GM21529 (cell line): ENCODE measurements around the gene EXOSC5.
"Not testable (repeated sequence)": the region's sequence is repeated elsewhere in the genome, so short reads cannot be mapped to it uniquely, and the experiment has no call there.

Source experiments
- ATAC-seq: cut with Tn5 transposase; IDR thresholded peaks from one replicate; pipeline ENCODE4 v1.9.1; 2021; ENCODE audit not compliant: unreplicated experiment

The EXOSC5 gene

GRCh38 chr19:41351339-41352245 is 45.6 kb downstream of the EXOSC5 start:
- ATAC-seq, result peak; percentile 37

DNA sequence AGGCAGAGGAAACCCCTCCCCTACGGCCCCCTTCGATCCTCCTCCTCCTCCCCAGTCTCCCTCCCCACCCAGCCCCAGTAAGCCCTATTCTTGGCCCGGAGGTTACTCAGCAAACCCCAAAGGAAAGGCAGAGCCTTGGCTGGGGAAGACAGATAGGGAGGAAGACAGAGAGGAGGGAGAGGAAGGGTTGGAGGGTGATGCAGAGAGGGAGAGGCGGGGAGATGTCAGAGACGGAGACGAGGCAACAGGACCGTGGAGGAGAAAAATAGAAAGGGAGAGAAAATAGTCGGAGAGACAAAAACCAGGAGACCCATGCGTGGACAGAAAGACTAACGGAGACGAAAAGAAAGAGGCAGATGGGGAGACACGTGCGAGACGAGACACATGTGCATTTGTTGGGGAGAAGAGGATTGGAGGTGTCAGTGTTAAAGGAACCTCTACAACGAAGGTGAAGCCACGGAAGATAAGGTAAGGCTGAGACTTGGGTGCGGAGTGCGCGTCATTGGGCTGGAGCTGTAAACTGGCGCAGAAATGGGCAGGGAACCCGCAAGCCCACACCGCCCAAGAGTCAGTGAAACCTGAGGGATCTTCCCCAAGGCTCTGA is 46.3 kb downstream of the EXOSC5 start:
- no peak for ATAC-seq

DNA sequence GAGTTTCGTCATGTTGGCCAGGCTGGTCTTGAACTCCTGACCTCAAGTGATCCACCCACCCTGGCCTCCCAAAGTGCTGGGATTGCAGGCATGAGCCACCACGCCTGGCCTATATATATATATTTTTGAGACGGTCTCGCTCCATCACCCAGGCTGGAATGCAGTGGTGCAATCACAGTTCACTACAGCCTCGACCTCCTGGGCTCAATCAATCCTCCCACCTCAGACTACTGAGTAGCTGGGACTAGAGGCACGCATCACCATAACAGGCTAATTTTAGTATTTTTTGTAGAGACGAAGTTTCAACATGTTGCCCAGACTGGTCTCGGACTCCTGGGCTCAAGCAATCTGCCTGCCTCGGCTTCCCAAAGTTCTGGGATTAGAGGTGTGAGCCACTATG is 50.2 kb downstream of the EXOSC5 start:
- not testable (repeated sequence) for ATAC-seq

- ATAC-seq, result no peak
Measured at GRCh38 chr19:41344162-41344561, 53.0 kb downstream of the EXOSC5 start.

DNA sequence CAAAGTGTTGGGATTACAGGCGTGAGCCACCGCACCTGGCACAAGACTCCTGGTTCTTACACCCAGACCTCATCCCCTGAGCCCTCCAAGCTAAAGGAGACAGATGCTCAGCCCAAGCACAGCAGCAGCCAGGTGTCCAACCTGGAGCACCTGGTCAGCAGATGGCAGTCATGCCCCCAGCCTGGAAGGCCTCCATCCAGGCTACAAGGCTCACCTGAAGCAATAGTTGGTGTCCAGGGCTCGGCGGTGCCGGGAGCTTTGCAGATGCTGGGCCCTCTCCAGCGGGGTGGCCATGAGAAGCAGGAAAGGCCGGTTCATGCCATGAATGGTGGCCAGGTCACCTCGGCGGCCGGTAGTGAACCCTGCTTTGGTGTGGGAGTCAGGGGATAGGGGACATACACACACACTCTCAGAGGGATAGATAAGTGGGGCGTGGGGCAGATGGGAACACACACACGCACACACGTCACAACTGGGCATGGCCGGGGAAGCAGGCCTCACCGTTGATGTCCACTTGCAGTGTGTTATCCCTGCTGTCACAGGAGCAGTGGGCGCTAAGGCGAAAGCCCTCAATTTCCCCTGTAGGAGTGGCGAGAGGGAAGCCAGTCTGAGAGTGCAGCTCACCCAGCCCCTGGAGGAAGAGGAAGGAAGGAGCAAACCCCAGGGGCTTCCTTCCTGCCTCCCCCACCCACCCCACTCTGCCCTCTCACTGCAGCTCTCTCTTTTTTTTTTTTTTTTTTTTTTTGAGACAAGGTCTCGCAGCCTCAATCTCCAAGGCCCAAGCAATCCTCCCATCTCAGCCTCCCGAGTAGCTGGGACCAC is 55.3 kb downstream of the EXOSC5 start:
- ATAC-seq, result no peak

- no peak for ATAC-seq
Measured at GRCh38 chr19:41339936-41340335, 57.2 kb downstream of the EXOSC5 start.
